ENCODE data around the gene MATK. TPM values are rescaled to one million over a fixed set of nuclear protein-coding genes. Genes with fewer than 3 reads are reported as not detected.

The MATK gene
- total and polyA plus RNA-seq, 7 donors: 1.8 to 7.7 (median 6.6) TPM; not detected in 4

DNA sequence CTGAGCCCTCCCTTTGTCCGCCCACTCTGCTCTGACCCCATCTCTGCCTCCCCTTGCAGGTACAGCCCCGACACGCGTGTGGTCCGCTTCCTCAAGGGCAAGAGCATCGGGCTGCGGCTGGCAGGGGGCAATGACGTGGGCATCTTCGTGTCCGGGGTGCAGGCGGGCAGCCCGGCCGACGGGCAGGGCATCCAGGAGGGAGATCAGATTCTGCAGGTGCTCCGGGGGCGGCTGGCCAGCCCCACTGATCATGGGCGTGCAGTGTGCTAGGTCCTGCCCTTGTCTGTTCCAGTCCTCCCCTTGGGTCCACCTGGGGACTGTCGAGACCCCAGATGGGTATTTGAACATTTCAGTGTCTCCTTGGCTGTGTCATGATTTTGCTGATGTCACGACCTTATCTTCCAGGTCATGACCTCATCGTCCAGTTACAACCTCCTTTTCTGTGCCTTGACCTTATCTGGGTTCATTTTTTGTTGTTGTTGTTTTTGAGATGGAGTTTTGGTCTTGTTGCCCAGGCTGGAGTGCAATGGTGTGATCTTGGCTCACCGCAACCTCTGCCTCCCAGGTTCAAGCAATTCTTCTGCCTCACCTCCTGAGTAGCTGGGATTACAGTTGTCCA, 50.0 kb downstream of the MATK start:
- Histone ChIP-seq H3K27ac (no peak overlapping the region), H3K27me3 (no peaks in the 10 kb centered on the region), H3K4me1 (no peaks in the 10 kb centered on the region), H3K9me3 (no peaks in the 10 kb centered on the region), H3K4me3 (no peak overlapping the region), H3K36me3 (no peaks in the 10 kb centered on the region)
- 91% methylated on average over 21 of the region's 21 CpGs for WGBS, 2 donors
- intact Hi-C loops (cut with DNase I): no loop called here
- no peak for DNase-seq
- TF ChIP-seq CTCF (IDR thresholded peaks at IDR 0.05) (no peak), POLR2AphosphoS5 (IDR thresholded peaks at IDR 0.05) (no peak), POLR2A (IDR thresholded peaks at IDR 0.05) (no peak), EP300 (IDR thresholded peaks at IDR 0.05) (no peak)

DNA sequence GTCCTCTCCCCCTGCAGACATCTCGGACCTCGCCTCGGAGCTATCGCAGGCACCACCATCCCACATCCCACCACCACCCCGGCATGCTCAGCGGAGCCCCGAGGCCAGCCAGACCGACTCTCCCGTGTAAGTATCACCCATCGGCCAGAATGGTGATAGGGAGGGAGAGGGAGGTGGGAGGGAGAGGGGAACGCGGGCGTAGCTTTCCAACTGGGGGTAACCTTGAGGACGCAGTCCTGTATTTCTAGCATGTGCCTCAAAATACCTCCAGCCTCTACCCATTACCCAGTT, 51.9 kb downstream of the MATK start:
- Histone ChIP-seq H3K36me3 (no peaks in the 10 kb centered on the region), H3K27ac (no peak overlapping the region), H3K9me3 (no peaks in the 10 kb centered on the region), H3K4me1 (no peaks in the 10 kb centered on the region), H3K27me3 (no peaks in the 10 kb centered on the region), H3K4me3 (no peak overlapping the region)
- 92 to 95% methylated on average over 14 of the region's 14 CpGs for WGBS, 2 donors
- intact Hi-C loops (cut with DNase I): no loop called here
- DNase-seq: no peak
- TF ChIP-seq EP300 (IDR thresholded peaks at IDR 0.05): no peak
- no peak for TF ChIP-seq POLR2AphosphoS5 (IDR thresholded peaks at IDR 0.05)
- TF ChIP-seq CTCF (IDR thresholded peaks at IDR 0.05): no peak
- no peak for TF ChIP-seq POLR2A (IDR thresholded peaks at IDR 0.05)

DNA sequence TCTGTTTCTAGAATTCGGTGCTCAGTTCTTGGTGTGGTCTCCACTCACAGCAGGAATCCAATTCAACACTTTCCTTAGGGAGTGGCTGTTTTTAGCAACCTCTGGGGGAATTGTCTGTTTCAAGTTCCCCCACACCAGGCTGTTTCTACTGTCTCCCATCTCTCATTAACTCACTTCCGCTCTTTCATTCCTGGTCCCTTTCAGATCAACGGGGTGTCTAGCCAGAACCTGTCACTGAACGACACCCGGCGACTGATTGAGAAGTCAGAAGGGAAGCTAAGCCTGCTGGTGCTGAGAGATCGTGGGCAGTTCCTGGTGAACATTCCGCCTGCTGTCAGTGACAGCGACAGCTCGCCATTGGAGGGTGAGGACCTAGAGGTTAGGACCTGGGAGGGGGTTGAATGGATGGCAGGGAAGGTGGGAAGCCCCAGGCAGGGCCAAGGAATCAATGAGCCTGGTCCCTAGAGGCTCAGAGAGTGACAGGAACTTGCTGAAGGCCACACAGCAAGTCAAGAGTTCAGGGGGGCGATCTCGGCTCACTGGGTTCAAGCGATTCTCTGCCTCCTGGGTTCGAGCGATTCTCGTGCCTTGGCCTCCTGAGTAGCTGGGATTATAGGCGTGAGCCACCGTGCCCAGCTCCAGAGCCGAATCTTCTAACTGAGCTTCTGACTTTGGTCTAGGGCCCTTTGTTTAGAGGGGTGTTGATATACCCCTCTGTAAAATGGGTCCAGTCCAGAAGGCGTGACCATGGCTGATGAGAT, 52.5 kb downstream of the MATK start:
- peaks cover 0 to 3% (median 0%) of the 10 kb centered on the region in 4 donors for H3K9me3 ChIP-seq
- no peaks in the 10 kb centered on the region for H3K27me3 ChIP-seq
- H3K4me1 ChIP-seq: no peaks in the 10 kb centered on the region
- WGBS, 2 donors: 85 to 94% methylated on average over 20 of the region's 20 CpGs
- no peak overlapping the region for H3K27ac ChIP-seq
- intact Hi-C loops (cut with DNase I): no loop called here
- H3K36me3 ChIP-seq: no peaks in the 10 kb centered on the region
- no peak for DNase-seq
- no peak overlapping the region for H3K4me3 ChIP-seq
- no peak for TF ChIP-seq POLR2A (IDR thresholded peaks at IDR 0.05)
- no peak for TF ChIP-seq EP300 (IDR thresholded peaks at IDR 0.05)
- TF ChIP-seq POLR2AphosphoS5 (IDR thresholded peaks at IDR 0.05): no peak
- TF ChIP-seq CTCF (IDR thresholded peaks at IDR 0.05): no peak

DNA sequence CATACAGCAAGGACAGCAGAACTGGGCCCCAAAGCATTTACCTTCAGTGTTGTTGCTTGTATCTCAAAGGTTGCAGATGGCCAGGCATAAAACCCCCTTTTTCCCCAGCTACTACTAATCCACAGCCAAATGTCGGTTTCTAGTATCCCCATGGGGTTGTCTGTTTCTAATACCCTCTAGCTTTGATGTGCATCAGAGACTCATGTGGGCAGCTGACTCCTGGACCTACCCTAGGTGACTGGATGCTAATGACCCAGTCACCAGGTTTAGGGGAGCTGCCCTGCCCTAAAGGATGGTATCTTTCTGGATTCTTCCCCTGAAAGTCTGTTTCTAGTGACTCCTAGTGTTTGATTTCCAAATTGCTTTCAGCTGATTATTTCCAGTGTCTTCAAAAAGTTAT, 54.1 kb downstream of the MATK start:
- H3K4me1 ChIP-seq: no peaks in the 10 kb centered on the region
- H3K27me3 ChIP-seq: no peaks in the 10 kb centered on the region
- no peak for TF ChIP-seq CTCF (IDR thresholded peaks at IDR 0.05)
- TF ChIP-seq POLR2A (IDR thresholded peaks at IDR 0.05): no peak
- no peak for TF ChIP-seq POLR2AphosphoS5 (IDR thresholded peaks at IDR 0.05)
- no peak for TF ChIP-seq EP300 (IDR thresholded peaks at IDR 0.05)
- no peak for DNase-seq
- H3K9me3 ChIP-seq: peaks cover 0 to 3% (median 0%) of the 10 kb centered on the region in 4 donors
- no peak overlapping the region for H3K4me3 ChIP-seq
- H3K27ac ChIP-seq: no peak overlapping the region
- intact Hi-C loops (cut with DNase I): no loop called here
- no peaks in the 10 kb centered on the region for H3K36me3 ChIP-seq
- WGBS, 2 donors: 86 to 98% methylated on average over 1 of the region's 1 CpG

All from sigmoid colon (tissue), 7 donors.